Hematopoietic multipotent progenitor cell (in vitro differentiated cells): Measurements from ENCODE around the gene HOXB3. TPM values are rescaled to one million over a fixed set of nuclear protein-coding genes. Genes with fewer than 3 reads are reported as not detected.

Experiments
- DNase-seq, 3 donors: peaks; one replicate each; pipeline ENCODE4 v3.0.0-alpha.2; 2011 to 2015; ENCODE audit warnings: low read depth in 2 of 3, low spot score in 2 of 3
- total RNA-seq: library from RNA; depleted of rRNA; stranded (reverse); fragments of >200 nt; gene quantifications from one replicate; pipeline ENCODE4 v1.2.3, GENCODE V29; 2012

Gene HOXB3
- total RNA-seq, 1 donor = 20.5 TPM

- DNase-seq = no peak
These were observed 18.1 kb downstream of the HOXB3 start for GRCh38 chr17:48571826-48572417.

DNA sequence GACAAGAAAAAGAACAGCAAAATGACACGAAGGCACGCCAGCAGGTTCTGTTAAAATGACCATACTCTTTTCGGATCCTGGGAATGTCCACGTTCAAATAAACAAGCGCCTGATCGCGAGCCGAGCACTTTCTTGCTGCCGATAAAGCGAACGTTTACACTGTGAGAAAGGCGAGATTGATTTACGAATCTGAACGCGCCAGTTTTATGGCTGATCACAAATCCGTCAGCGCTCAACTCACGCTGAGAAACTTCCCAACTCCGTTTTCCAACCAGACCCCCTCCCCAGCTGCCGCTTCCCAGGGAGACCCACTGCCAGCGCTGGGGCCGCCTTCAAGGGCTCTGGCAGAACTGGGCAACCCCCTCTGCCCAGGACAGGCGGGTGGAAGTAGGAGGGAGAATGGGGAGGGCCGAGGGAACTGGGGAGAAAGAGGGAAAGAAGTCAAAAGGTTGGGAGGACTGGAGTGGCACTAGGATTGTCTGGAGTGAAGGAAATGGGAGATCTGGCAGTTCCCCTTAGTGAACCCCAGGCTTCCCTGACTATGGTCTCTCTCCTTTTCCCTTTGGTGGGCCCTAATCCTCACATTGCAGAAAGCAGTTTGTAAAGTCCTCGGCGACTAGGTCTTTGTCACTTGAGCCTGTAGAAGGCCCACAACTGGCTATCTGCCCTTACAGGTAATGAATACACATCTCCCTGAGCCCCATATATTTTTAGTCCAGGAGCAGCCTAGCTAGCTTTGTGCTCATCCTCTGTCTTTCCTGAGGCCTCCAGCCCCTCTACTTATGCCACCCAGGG, 18.8 kb downstream of the HOXB3 start:
- DNase-seq = no peak

- DNase-seq = no peak
These were observed 19.6 kb downstream of the HOXB3 start for GRCh38 chr17:48570325-48571023.

GRCh38 chr17:48569674-48570324, 20.2 kb downstream of the HOXB3 start:
- DNase-seq = no peak

DNA sequence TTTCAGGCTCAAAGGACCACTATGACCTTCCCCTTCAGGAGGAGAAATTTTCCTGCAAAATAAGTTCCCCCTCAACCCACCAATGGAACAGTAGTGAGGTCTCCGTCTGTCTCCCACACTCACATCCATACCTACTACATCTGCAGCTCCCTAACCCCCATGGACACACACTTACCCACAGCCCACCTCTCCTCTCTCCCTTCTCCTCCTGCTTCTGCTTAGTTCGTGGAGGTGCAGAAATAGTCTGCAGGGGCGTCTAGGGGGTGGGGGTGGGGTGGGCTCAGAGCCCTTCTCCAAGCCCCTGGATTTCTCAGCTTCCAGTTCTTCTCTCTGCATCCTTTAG, 20.8 kb downstream of the HOXB3 start:
- no peak for DNase-seq

DNA sequence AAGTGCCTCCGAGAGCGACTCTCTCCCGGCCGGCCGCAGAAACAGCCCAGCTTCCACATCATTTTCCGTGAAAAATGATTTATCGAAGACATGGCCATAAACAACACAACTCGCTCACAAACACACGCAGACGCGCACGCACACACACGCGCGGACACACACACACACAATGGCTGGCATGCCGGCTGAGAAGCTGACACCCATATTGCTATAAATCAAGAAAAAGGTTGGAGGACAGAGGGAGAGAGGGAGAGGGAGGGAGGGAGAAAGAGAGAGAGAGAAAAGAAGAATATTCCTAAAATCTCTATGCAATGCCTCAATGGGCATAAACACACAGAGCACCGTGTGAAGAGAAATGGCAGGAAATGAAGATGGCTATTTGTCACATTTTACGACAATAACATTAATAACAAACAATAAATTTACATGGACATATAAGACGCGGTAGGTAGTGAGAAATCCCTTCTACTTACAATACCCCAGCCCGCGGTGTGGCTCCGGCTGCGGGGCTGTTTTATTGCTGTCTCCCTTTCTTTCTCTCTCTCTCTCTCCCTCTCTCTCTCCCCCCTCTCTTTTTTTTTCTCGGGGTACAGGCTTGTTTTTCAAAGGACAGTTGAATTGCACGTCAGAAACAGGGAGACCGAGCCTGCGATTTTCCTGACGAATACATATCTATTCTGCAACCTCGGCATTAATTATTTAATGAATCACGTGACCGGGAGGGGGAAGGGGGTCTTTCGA, 21.4 kb downstream of the HOXB3 start:
- DNase-seq = no peak

DNA sequence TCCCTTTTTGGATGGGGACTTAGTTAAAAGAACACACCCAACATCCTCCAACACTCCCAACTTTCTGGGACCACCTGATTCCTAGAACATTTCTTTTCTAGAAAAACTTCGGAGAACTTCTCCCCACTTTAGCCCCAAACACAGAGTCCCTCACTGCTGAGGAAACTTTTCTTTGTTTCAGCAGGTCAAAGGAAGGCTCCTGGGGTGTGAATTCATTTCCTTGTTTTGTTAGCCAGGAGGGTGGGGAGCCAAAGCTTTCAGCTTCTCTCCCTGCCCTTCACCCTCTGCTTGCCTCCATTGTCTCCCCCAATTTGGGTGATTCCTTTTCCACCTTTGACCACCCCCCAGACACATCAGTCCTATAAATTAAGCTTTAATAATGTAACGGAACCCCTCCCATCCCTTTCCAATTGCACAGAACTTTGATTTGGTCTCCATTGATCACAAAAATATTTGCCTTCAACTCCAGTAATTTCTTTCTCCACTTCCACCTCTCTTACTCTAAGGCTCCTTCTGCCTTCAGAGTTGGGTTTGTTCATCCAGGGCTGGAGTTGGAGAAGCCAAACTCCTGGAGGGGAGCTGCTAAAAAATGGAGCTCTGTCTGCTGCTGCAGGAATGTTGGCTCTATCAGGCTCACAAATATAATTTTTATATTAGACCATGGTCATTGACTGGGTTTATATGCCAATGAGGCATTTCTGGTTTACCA, 22.2 kb downstream of the HOXB3 start:
- no peak for DNase-seq

GRCh38 chr17:48567209-48567608, 22.8 kb downstream of the HOXB3 start:
- DNase-seq = no peak

GRCh38 chr17:48566717-48567116, 23.3 kb downstream of the HOXB3 start:
- no peak for DNase-seq

- no peak for DNase-seq
These were observed 23.9 kb downstream of the HOXB3 start for GRCh38 chr17:48565925-48566710.

- DNase-seq = no peak
These were observed 25.0 kb downstream of the HOXB3 start for GRCh38 chr17:48565022-48565554.

DNA sequence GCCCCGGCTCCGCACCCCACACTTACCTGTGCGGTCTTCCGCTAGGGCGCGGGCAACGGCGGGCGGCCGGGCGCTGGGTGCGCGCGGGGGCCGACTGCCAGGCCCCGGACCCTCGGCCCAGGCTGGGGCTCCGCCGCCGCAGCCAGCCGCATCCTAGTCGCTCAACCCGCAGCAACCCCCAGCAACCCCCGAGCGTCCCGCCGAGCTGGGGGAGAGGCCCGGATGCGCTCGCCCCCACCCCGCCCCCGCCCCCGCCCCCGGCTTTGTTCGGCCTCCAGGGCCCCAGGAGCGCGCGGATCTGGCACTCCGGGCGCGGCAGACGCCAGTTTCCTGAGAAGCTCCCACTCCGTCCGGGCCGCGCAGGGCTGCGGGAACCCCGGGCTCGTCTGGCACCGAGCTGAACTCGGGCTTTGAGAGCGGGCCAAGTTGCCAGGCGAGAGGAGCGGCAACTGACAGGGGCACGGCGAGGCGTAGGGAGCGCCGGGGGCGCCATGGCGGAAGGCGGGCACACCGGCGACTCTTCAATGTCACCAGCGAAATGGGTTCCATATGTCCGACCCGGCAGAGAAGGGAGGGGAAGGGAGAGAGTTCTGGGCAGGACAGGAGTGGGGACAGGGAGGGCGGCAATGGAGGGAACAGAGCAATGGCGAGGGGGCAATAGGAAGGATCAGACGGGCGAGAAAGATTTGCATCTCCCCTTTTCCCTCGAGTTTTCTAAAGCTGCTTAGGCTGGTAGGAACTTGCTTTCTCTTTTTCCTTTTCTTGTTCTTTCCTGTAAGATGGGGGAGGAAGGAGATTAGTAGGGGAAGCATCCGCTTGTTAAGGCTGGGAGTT, 25.6 kb downstream of the HOXB3 start:
- DNase-seq = no peak

- DNase-seq = no peak
These were observed 26.2 kb downstream of the HOXB3 start for GRCh38 chr17:48563867-48564187.

GRCh38 chr17:48563385-48563838, 26.6 kb downstream of the HOXB3 start:
- DNase-seq = no peak

DNA sequence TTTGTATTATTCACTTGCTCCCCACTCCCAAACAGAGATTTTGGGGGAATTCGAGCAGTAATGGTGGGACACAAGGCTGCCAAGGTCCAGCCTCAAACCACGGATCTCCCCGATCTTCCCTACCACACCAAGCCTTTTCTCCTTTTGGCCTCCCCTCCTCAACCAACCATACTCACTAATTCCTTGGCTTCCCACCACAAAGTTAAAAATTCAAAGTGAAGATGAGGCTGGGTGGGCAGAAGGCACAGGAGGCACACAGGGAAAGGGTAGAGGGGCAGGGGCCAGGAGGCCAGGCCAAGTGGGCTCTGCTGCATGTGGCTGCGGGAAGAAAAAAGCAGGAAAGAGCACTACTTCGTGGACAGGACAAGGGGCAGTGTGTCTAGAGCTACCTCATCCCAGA, 27.1 kb downstream of the HOXB3 start:
- no peak for DNase-seq

GRCh38 chr17:48561884-48562810, 27.9 kb downstream of the HOXB3 start:
- DNase-seq = peak in 1 of 3 donors; percentile 68
